Measurements from ENCODE around the gene RRM2.

DNA sequence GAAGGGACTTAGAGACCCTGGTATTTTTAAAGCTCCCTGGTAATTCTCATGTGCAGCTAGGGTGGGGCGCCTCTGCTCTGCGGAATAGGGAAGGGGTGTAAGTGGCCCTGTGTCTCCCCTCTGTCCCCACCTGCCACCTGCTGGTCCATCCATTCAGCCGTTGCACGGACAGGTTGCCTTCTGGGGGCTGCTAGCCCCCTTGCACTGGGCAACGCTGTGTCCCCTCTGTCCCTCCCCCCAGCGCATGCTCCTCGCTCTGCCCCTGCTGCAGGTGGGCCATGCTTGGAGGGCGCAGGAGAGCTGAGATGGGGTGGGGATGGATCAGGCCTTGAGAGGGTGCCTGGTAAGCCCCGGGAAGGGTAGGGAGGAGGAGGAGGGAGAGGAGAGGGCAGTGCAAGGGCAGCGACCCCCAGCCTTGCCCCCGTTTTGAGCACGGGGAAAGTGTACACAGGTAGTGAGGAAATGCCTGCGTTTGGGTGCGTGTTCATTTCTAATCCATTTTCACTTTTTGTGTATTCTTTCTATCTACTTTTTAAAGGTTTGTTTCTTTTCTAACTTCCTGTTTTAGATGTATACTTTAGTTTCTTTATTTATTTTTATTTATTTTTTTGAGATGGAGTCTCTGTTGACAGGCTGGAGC lies 23.9 kb downstream of the RRM2 start:
- TF ChIP-seq CTCF (IDR thresholded peaks at IDR 0.05) (no peak), POLR2A (IDR thresholded peaks at IDR 0.05; ENCODE audit: low read depth) (no peak), POLR2AphosphoS5 (IDR thresholded peaks at IDR 0.05) (no peak), EP300 (IDR thresholded peaks at IDR 0.05) (no peak)
